ENCODE data around the gene NAA35.
"Not testable (repeated sequence)": the region's sequence is repeated elsewhere in the genome, so short reads cannot be mapped to it uniquely, and the experiment has no call there.

The NAA35 gene

GRCh38 chr9:85940832-85941621, at the start of gene NAA35:
TSS of gene NAA35 (plus strand) at chr9:85941146. CDS start at chr9:85942160, 1,014 bp downstream.
- peak; percentile 99 for DNase-seq

- no peak for DNase-seq
These were observed 48.5 kb upstream of the NAA35 start for GRCh38 chr9:85892401-85892800.

GRCh38 chr9:85895685-85896084, 45.3 kb upstream of the NAA35 start:
- DNase-seq = no peak

- DNase-seq = no peak
These were observed 43.1 kb upstream of the NAA35 start for GRCh38 chr9:85897848-85898247.

- no peak for DNase-seq
These were observed 42.6 kb upstream of the NAA35 start for GRCh38 chr9:85898332-85898731.

GRCh38 chr9:85899388-85899787, 41.6 kb upstream of the NAA35 start:
- no peak for DNase-seq

GRCh38 chr9:85900504-85901201, 40.3 kb upstream of the NAA35 start:
- DNase-seq = peak; percentile 71

GRCh38 chr9:85904975-85905374, 36.0 kb upstream of the NAA35 start:
- no peak for DNase-seq

- no peak for DNase-seq
These were observed 35.0 kb upstream of the NAA35 start for GRCh38 chr9:85905957-85906356.

GRCh38 chr9:85909390-85909789, 31.6 kb upstream of the NAA35 start:
- DNase-seq = no peak

- DNase-seq = no peak
These were observed 26.8 kb upstream of the NAA35 start for GRCh38 chr9:85914108-85914507.

GRCh38 chr9:85917756-85918155, 23.2 kb upstream of the NAA35 start:
- no peak for DNase-seq

GRCh38 chr9:85925493-85925892, 15.5 kb upstream of the NAA35 start:
- no peak for DNase-seq

GRCh38 chr9:85927076-85927475, 13.9 kb upstream of the NAA35 start:
- no peak for DNase-seq

GRCh38 chr9:85931495-85931894, 9.5 kb upstream of the NAA35 start:
- no peak for DNase-seq

- not testable (repeated sequence) for DNase-seq
These were observed 5.0 kb upstream of the NAA35 start for GRCh38 chr9:85935950-85936349.

- no peak for DNase-seq
These were observed 593 bp upstream of the NAA35 start for GRCh38 chr9:85940275-85940831.

GRCh38 chr9:85941622-85941940, 635 bp downstream of the NAA35 start:
- DNase-seq = no peak

- no peak for DNase-seq
These were observed 1.3 kb downstream of the NAA35 start for GRCh38 chr9:85941966-85942912.

GRCh38 chr9:85942913-85943709, 2.2 kb downstream of the NAA35 start:
- no peak for DNase-seq

- DNase-seq = no peak
These were observed 2.9 kb downstream of the NAA35 start for GRCh38 chr9:85943757-85944430.

GRCh38 chr9:85944672-85945071, 3.7 kb downstream of the NAA35 start:
- no peak for DNase-seq

All from stimulated activated CD8-positive, alpha-beta memory T cell treated with anti-CD3 and anti-CD28 coated beads, Interleukin-4, amount 100 ng/mL, for 48 hours (primary cell).